Activated CD8-positive, alpha-beta memory T cell treated with anti-CD3 and anti-CD28 coated beads for 4 hours (primary cell): ENCODE data around the gene WDR88.
"Not testable (repeated sequence)": the region's sequence is repeated elsewhere in the genome, so short reads cannot be mapped to it uniquely, and the experiment has no call there.

Experiments
- DNase-seq, 2 donors: peaks; one replicate each; pipeline ENCODE4 v3.0.0-alpha.2; 2020; ENCODE audit warnings: low read depth in 2 of 2

The WDR88 gene

GRCh38 chr19:33197591-33198000, 65.7 kb downstream of the WDR88 start:
- no peak for DNase-seq

GRCh38 chr19:33198169-33198568, 66.3 kb downstream of the WDR88 start:
- DNase-seq: no peak

- DNase-seq: no peak
These were observed 67.7 kb downstream of the WDR88 start for GRCh38 chr19:33199441-33200265.

- DNase-seq: no peak
These were observed 69.6 kb downstream of the WDR88 start for GRCh38 chr19:33201473-33201872.

GRCh38 chr19:33201886-33202545, 70.1 kb downstream of the WDR88 start:
- DNase-seq: no peak

GRCh38 chr19:33202546-33203507, 70.9 kb downstream of the WDR88 start:
- no peak for DNase-seq

- DNase-seq: no peak
These were observed 71.6 kb downstream of the WDR88 start for GRCh38 chr19:33203529-33203928.

GRCh38 chr19:33204136-33204973, 72.4 kb downstream of the WDR88 start:
- no peak for DNase-seq

- DNase-seq: no peak
These were observed 73.2 kb downstream of the WDR88 start for GRCh38 chr19:33205110-33205509.

GRCh38 chr19:33205531-33206260, 73.8 kb downstream of the WDR88 start:
- DNase-seq: no peak

- DNase-seq: no peak
These were observed 74.5 kb downstream of the WDR88 start for GRCh38 chr19:33206261-33207039.

- DNase-seq: no peak
These were observed 75.2 kb downstream of the WDR88 start for GRCh38 chr19:33207040-33207620.

GRCh38 chr19:33207903-33208302, 76.0 kb downstream of the WDR88 start:
- DNase-seq: no peak

- no peak for DNase-seq
These were observed 76.5 kb downstream of the WDR88 start for GRCh38 chr19:33208371-33208895.

- no peak for DNase-seq
These were observed 77.3 kb downstream of the WDR88 start for GRCh38 chr19:33208904-33209849.

- DNase-seq: not testable (repeated sequence)
These were observed 77.9 kb downstream of the WDR88 start for GRCh38 chr19:33209850-33210230.

- no peak for DNase-seq
These were observed 78.5 kb downstream of the WDR88 start for GRCh38 chr19:33210266-33210940.
